Epithelial cell of esophagus (primary cell): ENCODE measurements around the gene ITPK1.

Experiments used
- DNase-seq: peaks from one replicate; pipeline ENCODE4 v3.0.0; 2010; ENCODE audit warnings: low read depth
- H3K4me3 ChIP-seq: 2 replicates; pipeline ENCODE4 v1.5.1; 2011; ENCODE audit warnings: mild to moderate bottlenecking, low read length, control low read depth
- CTCF ChIP-seq: IDR thresholded peaks from 2 replicates; pipeline ENCODE4 v1.5.1; 2011; ENCODE audit warnings: low read depth, mild to moderate bottlenecking, low read length, control low read depth, inconsistent platforms; ENCODE audit not compliant: insufficient read depth; ENCODE audit errors: missing control alignments

The ITPK1 gene

GRCh38 chr14:93010522-93011140, 105.1 kb downstream of the ITPK1 start:
- no peak for TF ChIP-seq CTCF
- DNase-seq: no peak
- H3K4me3 ChIP-seq: no peak overlapping the region

GRCh38 chr14:93010130-93010499, 105.6 kb downstream of the ITPK1 start:
- DNase-seq: no peak
- no peak overlapping the region for H3K4me3 ChIP-seq
- TF ChIP-seq CTCF: no peak

GRCh38 chr14:93009471-93010129, 106.1 kb downstream of the ITPK1 start:
- DNase-seq: no peak
- no peak overlapping the region for H3K4me3 ChIP-seq
- TF ChIP-seq CTCF: no peak

GRCh38 chr14:93008381-93008780, 107.3 kb downstream of the ITPK1 start:
- TF ChIP-seq CTCF: no peak
- DNase-seq: peak; percentile 8
- no peak overlapping the region for H3K4me3 ChIP-seq

- H3K4me3 ChIP-seq: no peak overlapping the region
- DNase-seq: peak; percentile 86
- no peak for TF ChIP-seq CTCF
Measured at GRCh38 chr14:93007225-93007997, 108.3 kb downstream of the ITPK1 start.

GRCh38 chr14:93006567-93007051, 109.1 kb downstream of the ITPK1 start:
- no peak for TF ChIP-seq CTCF
- H3K4me3 ChIP-seq: no peak overlapping the region
- no peak for DNase-seq
